Nephron (organoid): ENCODE results near the gene SLC11A2.
"Not testable (repeated sequence)": the region's sequence is repeated elsewhere in the genome, so short reads cannot be mapped to it uniquely, and the experiment has no call there.

Experiments used
- H3K27ac Mint-ChIP-seq, 3 experiments: 2 replicates each; pipeline ENCODE4 v1.8.0; 2020; ENCODE audit warnings: mixed read lengths in 3 of 3, mild to moderate bottlenecking in 2 of 3, moderate library complexity in 1 of 3
- H3K27me3 Mint-ChIP-seq: 2 replicates; pipeline ENCODE4 v1.8.0; 2021; ENCODE audit warnings: low read depth, mild to moderate bottlenecking, moderate library complexity, mixed read lengths
- H3K36me3 Mint-ChIP-seq: 2 replicates; pipeline ENCODE4 v1.8.0; 2020; ENCODE audit warnings: low read depth, mixed read lengths
- H3K4me1 Mint-ChIP-seq: 2 replicates; pipeline ENCODE4 v1.8.0; 2020; ENCODE audit warnings: mixed read lengths
- H3K4me3 Mint-ChIP-seq, 3 experiments: 2 replicates each; pipeline ENCODE4 v1.8.0; 2020; ENCODE audit warnings: mild to moderate bottlenecking in 3 of 3, mixed read lengths in 3 of 3, moderate library complexity in 2 of 3
- H3K9me3 Mint-ChIP-seq: 2 replicates; pipeline ENCODE4 v1.8.0; 2020; ENCODE audit warnings: mixed read lengths
- TF ChIP-seq, protein P1 (sequence below), 3 experiments: fragments of 200-600 bp; sonication (generic); IDR thresholded peaks; one replicate each; pipeline ENCODE4 v1.5.0; 2021; ENCODE audit warnings: antibody characterized with exemption in 3 of 3; ENCODE audit not compliant: unreplicated experiment in 3 of 3

The SLC11A2 gene

DNA sequence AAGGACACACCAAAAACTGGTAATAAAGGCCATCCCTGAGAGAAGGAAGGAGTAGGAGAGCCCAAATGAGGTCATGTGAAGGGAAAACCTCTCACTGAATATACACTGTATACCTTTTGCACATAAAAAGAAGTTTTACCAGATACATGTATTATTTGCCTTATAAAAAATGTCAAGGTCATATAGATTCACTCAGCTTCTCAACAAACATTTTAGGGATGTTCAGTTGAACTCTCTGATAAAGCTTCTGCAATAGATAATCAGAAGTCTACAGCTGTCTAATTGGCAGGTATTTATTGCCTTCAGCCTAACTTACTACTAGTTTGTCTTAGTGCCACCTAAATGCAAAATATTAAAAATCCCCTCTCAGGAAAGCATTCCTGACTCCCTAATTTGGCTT, 8.7 kb downstream of the SLC11A2 start:
- Mint-ChIP-seq H3K4me3 (no peak overlapping the region), H3K36me3 (no peaks in the 10 kb centered on the region), H3K4me1 (peaks cover 25% of the 10 kb centered on the region), H3K27me3 (no peaks in the 10 kb centered on the region), H3K9me3 (no peaks in the 10 kb centered on the region), H3K27ac (peak overlapping the region in 1 of 3 experiments; percentile 1)
- TF ChIP-seq, protein P1, sequence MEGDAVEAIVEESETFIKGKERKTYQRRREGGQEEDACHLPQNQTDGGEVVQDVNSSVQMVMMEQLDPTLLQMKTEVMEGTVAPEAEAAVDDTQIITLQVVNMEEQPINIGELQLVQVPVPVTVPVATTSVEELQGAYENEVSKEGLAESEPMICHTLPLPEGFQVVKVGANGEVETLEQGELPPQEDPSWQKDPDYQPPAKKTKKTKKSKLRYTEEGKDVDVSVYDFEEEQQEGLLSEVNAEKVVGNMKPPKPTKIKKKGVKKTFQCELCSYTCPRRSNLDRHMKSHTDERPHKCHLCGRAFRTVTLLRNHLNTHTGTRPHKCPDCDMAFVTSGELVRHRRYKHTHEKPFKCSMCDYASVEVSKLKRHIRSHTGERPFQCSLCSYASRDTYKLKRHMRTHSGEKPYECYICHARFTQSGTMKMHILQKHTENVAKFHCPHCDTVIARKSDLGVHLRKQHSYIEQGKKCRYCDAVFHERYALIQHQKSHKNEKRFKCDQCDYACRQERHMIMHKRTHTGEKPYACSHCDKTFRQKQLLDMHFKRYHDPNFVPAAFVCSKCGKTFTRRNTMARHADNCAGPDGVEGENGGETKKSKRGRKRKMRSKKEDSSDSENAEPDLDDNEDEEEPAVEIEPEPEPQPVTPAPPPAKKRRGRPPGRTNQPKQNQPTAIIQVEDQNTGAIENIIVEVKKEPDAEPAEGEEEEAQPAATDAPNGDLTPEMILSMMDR (IDR thresholded peaks at IDR 0.05; ENCODE audit: unreplicated experiment in 3 of 3) = no peak

DNA sequence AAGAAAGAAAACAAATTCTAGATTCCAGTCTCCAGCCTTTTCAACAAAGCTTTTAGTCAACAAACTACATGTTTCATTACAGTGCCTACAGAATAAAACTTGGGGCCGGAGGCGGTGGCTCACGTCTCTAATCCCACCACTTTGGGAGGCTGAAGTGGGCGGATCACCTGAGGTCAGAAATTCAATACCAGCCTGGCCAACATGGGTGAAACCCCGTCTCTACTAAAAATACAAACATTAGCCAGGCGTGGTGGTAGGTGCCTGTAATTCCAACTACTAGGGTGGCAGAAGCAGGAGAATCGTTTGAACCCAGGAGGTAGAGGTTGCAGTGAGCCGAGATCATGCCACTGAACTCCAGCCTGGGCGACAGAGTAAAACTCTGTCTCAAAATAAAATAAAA, 11.7 kb downstream of the SLC11A2 start:
- H3K4me3 Mint-ChIP-seq, H3K27me3 Mint-ChIP-seq, H3K9me3 Mint-ChIP-seq, H3K27ac Mint-ChIP-seq, H3K36me3 Mint-ChIP-seq: not testable (repeated sequence)
- H3K4me1 Mint-ChIP-seq = peaks cover 22% of the 10 kb centered on the region

DNA sequence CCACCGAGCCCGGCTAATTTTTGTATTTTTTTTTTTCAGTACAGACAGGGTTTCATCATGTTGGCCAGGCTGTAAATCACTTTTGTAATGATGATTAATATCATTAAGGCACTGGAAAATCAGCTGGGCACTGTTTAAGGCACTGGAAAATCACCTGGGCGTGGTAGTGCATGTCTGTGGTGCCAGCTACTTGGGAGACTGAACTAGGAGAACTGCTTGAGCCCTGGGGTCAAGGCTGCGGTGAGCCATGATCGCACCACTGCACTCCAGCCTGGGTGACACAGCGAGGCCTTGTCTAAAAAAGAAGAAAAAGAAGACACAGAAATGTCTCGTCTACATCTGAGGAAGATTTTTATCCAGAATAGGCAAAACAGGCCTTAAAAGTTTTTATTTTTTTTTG, 12.7 kb downstream of the SLC11A2 start:
- H3K27me3 Mint-ChIP-seq = no peaks in the 10 kb centered on the region
- H3K36me3 Mint-ChIP-seq = peaks cover 7% of the 10 kb centered on the region
- peak overlapping the region in 1 of 3 experiments; percentile 48 for H3K27ac Mint-ChIP-seq
- peaks cover 28% of the 10 kb centered on the region for H3K4me1 Mint-ChIP-seq
- no peaks in the 10 kb centered on the region for H3K9me3 Mint-ChIP-seq
- TF ChIP-seq, protein P1 (IDR thresholded peaks at IDR 0.05; ENCODE audit: unreplicated experiment in 3 of 3) = no peak
- no peak overlapping the region for H3K4me3 Mint-ChIP-seq

DNA sequence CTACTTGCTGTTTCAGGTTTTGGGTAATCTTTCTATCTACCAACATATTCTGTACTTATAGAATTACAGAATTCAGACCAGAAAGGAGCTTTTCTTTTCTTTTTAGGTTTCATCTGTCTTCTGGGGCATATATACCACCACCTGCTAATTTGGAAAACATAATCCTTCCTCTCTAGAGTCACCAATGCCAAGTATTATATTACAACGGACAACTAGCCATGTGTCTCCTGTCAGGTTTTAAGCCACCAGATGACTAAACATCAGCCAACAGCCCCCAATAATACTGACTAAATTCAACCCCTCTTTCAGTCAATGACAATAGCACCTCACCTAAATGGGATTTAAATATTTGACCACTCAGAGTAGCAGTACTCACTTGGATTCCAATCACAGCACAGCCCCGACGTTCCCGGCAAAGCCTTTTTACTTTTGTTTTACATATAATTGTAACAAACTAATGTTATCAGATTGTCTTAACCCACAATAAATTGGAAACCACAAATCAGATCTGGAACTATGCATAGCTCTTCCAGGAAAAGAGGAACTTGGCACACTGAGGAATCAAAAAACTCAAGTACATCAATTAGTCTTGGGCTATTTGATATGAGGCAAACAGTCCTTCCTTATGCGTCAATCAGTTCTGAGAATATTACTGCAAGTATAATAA, 13.5 kb downstream of the SLC11A2 start:
- Mint-ChIP-seq H3K9me3 (no peaks in the 10 kb centered on the region), H3K4me3 (no peak overlapping the region), H3K27me3 (no peaks in the 10 kb centered on the region), H3K36me3 (peaks cover 13% of the 10 kb centered on the region), H3K27ac (peak overlapping the region; percentile 48 to 61 (median 60)), H3K4me1 (peaks cover 28% of the 10 kb centered on the region)
- TF ChIP-seq, protein P1 (IDR thresholded peaks at IDR 0.05; ENCODE audit: unreplicated experiment in 3 of 3) = no peak

DNA sequence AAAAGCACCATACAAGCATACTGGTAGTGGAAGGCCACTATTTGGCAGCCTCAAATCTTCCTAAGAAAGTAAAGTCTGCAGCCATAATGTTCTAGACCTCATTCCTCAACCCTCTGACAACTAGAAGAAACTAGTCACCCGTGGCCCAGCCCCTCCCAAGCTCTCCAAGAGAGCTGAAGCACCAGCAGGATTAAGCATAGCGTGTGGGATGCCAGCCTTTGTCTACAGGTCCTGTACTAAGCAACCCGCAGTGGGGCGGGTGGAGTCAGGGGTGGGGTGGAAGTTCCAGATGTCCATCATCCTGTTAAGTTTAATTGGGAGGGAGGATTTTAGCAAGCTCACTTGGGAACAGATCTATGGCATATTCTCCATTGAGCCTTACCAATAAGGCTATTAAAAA, 14.2 kb downstream of the SLC11A2 start:
- TF ChIP-seq, protein P1 (IDR thresholded peaks at IDR 0.05; ENCODE audit: unreplicated experiment in 3 of 3) = no peak
- Mint-ChIP-seq H3K36me3 (peaks cover 16% of the 10 kb centered on the region), H3K27ac (peak overlapping the region in 2 of 3 experiments; percentile 61 to 66), H3K4me3 (no peak overlapping the region), H3K4me1 (peaks cover 28% of the 10 kb centered on the region), H3K27me3 (no peaks in the 10 kb centered on the region), H3K9me3 (no peaks in the 10 kb centered on the region)

DNA sequence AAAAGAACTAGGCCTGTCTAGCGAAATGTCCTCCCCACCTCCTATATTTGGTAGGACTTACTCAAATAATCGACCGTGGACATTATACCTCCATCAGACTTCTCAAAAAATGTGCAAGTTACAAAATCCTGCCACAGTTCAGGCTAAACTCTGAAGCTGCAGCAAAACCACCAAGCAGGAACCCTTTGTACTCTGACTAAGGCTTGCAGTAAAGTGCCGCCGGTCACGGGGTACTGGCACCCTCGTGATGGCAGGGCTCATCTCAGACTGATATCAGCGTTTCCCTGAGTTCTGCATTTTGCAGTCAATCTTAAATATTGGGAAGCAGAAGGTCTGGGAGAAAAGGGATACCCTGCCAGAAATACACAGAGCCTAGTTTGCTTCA, 17.1 kb downstream of the SLC11A2 start:
- H3K27ac Mint-ChIP-seq = peak overlapping the region in 2 of 3 experiments; percentile 38 to 67
- no peak overlapping the region for H3K4me3 Mint-ChIP-seq
- no peaks in the 10 kb centered on the region for H3K9me3 Mint-ChIP-seq

More for the DNA sequence above, 17.1 kb downstream of the SLC11A2 start:
- TF ChIP-seq, protein P1 (IDR thresholded peaks at IDR 0.05; ENCODE audit: unreplicated experiment in 3 of 3) = no peak
- Mint-ChIP-seq H3K4me1 (peaks cover 28% of the 10 kb centered on the region), H3K27me3 (no peaks in the 10 kb centered on the region), H3K36me3 (peaks cover 42% of the 10 kb centered on the region)
